Activated naive CD4-positive, alpha-beta T cell treated with anti-CD3 and anti-CD28 coated beads, Interleukin-2, amount 50 U/mL, for 24 hours (primary cell): ENCODE measurements around the gene FBXL13.

Source experiments
- H3K27ac Mint-ChIP-seq: one replicate; pipeline ENCODE4 v1.8.0; 2021; ENCODE audit warnings: mild to moderate bottlenecking, mixed read lengths
- H3K27me3 Mint-ChIP-seq: one replicate; pipeline ENCODE4 v1.8.0; 2021; ENCODE audit warnings: mixed read lengths
- H3K36me3 Mint-ChIP-seq: one replicate; pipeline ENCODE4 v1.8.0; 2021; ENCODE audit warnings: mixed read lengths
- H3K4me1 Mint-ChIP-seq: one replicate; pipeline ENCODE4 v1.8.0; 2021; ENCODE audit warnings: mixed read lengths
- H3K4me3 Mint-ChIP-seq: one replicate; pipeline ENCODE4 v1.8.0; 2021; ENCODE audit warnings: mild to moderate bottlenecking, mixed read lengths
- H3K9me3 Mint-ChIP-seq: one replicate; pipeline ENCODE4 v1.8.0; 2021; ENCODE audit warnings: mixed read lengths

The FBXL13 gene

DNA sequence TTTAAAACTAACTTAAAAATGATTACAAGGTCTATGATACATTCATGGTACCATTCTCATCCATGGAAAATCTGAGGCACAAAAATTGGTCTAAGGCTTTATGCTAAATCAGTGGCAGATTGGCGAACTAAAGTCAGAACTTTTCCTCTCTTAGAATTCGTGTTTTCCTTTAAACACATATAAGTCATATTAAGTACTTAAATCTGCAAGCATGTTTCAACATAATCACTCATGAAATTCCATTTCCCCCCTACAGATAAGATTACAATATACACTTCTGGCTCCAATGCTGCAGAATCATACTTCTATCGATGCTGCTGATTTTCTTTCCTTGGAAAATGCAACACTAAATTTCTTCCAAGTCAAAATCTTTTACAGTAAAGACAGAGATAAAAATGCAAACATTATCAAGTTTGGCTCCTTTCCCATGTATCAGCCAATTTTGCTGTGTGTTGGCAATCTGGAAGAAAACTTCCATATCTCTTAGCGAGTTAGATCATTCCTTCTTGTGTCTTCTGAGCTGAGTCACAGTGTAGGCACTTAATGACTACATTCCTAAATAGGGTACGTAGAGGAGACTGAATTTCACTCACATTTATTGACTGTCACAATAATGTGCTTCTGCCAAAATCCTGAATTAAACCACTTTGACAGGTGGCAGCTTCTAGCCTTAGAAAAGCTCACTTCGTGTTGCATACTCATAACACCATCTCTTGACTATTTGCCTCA is 238.2 kb downstream of the FBXL13 start:
- Mint-ChIP-seq H3K4me1 (peaks cover 3% of the 10 kb centered on the region), H3K27me3 (no peaks in the 10 kb centered on the region), H3K4me3 (no peak overlapping the region), H3K27ac (no peak overlapping the region), H3K9me3 (no peaks in the 10 kb centered on the region), H3K36me3 (peaks cover 20% of the 10 kb centered on the region)

DNA sequence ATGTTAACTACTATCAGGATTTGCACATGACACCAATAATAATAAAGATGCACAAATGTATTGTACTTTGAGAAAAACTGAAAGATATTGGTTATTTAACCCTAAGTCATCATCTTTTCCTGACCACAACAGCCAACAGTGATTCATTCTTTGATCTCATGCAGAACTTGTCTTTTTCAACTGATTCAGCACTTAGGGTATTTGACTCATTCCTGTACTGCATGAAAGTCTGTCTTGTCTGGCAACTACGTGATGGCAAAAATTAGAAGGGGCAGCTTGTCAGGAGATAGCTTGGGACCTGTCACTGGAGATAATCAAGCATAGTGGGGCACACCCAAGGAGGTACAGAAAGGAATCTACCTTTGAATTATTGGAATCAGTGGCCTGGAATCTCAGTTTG is 239.6 kb downstream of the FBXL13 start:
- Mint-ChIP-seq H3K4me1 (peaks cover 3% of the 10 kb centered on the region), H3K36me3 (peaks cover 22% of the 10 kb centered on the region), H3K27ac (no peak overlapping the region), H3K27me3 (no peaks in the 10 kb centered on the region), H3K4me3 (no peak overlapping the region), H3K9me3 (no peaks in the 10 kb centered on the region)

DNA sequence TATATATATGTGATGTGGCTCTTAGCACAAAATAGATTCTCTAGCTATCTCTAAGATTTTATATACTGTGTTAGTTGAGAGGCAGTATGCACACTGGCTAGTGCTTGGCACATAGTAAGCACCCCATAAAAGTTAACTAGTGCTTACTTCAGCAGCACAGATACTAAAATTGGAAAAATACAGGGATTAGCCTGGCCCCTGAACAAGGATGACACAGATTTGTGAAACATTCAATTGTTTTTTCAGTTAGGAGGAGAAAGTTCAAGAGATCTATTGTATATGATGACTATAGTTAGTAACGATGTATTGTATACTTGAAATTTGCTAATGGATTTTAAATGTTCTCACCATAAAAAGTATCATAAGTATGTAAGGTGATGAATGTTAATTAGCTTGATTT is 240.1 kb downstream of the FBXL13 start:
- Mint-ChIP-seq H3K4me3 (no peak overlapping the region), H3K9me3 (no peaks in the 10 kb centered on the region), H3K4me1 (peaks cover 3% of the 10 kb centered on the region), H3K36me3 (peaks cover 25% of the 10 kb centered on the region), H3K27ac (no peak overlapping the region), H3K27me3 (no peaks in the 10 kb centered on the region)

DNA sequence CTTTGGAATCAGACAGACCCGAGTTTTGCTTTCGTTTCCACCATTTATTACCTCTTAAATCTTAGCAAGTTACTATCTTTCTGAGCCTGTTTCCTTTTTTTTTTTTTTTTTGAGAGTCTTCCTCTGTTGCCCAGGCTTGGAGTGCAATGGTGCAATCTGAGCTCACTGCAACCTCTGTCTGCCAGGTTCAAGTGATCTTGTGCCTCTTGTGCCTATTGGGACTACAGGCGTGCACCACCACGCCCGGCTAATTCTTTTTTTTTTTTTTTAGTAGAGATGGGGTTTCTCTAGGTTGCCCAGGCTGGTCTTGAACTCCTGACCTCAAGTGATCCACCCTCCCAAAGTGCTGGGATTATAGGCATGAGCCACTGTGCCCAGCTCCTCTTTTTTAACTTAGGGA is 241.3 kb downstream of the FBXL13 start:
- no peaks in the 10 kb centered on the region for H3K27me3 Mint-ChIP-seq
- H3K4me1 Mint-ChIP-seq = peaks cover 3% of the 10 kb centered on the region
- H3K9me3 Mint-ChIP-seq = no peaks in the 10 kb centered on the region
- no peak overlapping the region for H3K27ac Mint-ChIP-seq
- H3K36me3 Mint-ChIP-seq = peaks cover 31% of the 10 kb centered on the region
- no peak overlapping the region for H3K4me3 Mint-ChIP-seq

DNA sequence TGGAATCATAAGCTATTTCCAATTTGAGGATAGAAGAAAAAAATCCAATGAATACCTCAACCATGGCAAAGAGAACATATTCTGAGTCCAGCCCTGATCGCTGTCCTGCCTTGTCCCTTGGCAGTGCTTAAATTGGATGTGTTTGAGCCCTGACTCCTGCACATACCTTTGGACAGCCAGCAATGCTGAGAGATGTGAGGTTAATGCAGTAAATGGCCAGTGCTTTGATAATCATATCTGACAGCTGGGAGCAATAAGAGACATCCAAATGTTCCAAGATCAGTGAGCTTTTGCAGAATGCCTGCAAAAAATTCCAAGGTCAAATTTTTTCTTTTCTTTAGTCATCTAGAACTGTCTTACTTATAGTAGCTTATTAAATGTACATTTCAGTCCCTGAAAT is 241.9 kb downstream of the FBXL13 start:
- H3K27ac Mint-ChIP-seq = no peak overlapping the region
- H3K4me1 Mint-ChIP-seq = peaks cover 3% of the 10 kb centered on the region
- H3K4me3 Mint-ChIP-seq = no peak overlapping the region
- no peaks in the 10 kb centered on the region for H3K9me3 Mint-ChIP-seq
- H3K36me3 Mint-ChIP-seq = peaks cover 28% of the 10 kb centered on the region
- no peaks in the 10 kb centered on the region for H3K27me3 Mint-ChIP-seq

DNA sequence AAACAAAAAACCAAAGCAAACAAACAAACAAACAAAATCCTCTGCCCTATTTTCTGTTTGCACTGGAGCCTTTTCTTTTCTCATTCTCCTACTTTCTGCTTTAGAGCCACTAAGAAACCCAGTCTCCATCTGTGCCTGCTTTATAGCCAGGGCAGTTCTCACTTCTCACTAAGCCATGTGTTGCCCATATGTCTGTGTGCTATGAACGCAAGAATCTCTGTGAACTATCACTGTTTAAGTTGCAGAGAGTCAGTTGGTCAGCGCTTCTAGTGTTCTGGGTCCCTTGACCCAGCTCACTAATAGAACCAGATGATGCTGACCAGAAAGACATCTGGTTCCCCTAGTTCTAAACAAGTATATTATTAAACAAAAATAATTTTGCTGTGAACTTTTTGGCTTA is 244.4 kb downstream of the FBXL13 start:
- Mint-ChIP-seq H3K4me3 (no peak overlapping the region), H3K27ac (no peak overlapping the region), H3K36me3 (peaks cover 17% of the 10 kb centered on the region), H3K9me3 (no peaks in the 10 kb centered on the region), H3K4me1 (peaks cover 3% of the 10 kb centered on the region), H3K27me3 (no peaks in the 10 kb centered on the region)

DNA sequence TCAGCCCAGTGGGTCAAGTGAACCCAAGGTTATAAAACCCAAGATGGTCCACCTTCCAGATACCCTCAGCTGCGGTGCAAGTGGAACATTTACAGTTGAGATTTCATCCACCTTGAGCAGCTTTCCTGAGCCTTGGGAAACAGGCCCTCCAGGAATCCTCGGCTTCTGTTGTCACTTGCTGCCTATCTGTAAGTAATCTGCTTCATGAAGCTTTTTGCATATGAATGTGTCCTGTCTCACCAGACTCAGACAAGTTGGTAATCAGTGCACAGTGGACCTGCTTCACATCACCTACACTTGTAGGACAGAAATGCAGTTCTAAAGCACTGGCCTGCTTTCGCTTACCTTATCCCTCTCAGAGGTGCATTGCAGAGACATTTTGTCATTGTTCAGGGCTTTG is 245.5 kb downstream of the FBXL13 start:
- Mint-ChIP-seq H3K4me3 (no peak overlapping the region), H3K27me3 (no peaks in the 10 kb centered on the region), H3K9me3 (no peaks in the 10 kb centered on the region), H3K27ac (no peak overlapping the region), H3K4me1 (no peaks in the 10 kb centered on the region), H3K36me3 (peaks cover 17% of the 10 kb centered on the region)

DNA sequence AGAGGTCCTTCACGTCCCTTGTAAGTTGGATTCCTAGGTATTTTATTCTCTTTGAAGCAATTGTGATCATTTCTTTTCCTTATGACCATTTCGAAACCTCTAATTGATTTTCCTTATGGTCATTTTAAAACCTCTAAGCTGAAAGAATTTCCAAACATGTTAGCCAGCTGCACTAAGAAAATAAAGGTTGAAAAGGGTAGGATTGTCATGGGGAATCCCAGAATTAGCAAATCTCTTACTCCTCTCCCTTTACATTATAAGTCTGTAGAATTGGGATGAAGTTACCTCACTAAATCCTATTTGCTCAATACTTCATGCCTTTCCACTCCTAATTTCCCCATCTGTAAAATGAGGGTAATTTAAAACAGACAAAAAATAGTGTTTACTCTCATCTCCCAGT is 246.3 kb downstream of the FBXL13 start:
- Mint-ChIP-seq H3K9me3 (no peaks in the 10 kb centered on the region), H3K4me3 (no peak overlapping the region), H3K27me3 (no peaks in the 10 kb centered on the region), H3K27ac (no peak overlapping the region), H3K4me1 (no peaks in the 10 kb centered on the region), H3K36me3 (peaks cover 17% of the 10 kb centered on the region)

DNA sequence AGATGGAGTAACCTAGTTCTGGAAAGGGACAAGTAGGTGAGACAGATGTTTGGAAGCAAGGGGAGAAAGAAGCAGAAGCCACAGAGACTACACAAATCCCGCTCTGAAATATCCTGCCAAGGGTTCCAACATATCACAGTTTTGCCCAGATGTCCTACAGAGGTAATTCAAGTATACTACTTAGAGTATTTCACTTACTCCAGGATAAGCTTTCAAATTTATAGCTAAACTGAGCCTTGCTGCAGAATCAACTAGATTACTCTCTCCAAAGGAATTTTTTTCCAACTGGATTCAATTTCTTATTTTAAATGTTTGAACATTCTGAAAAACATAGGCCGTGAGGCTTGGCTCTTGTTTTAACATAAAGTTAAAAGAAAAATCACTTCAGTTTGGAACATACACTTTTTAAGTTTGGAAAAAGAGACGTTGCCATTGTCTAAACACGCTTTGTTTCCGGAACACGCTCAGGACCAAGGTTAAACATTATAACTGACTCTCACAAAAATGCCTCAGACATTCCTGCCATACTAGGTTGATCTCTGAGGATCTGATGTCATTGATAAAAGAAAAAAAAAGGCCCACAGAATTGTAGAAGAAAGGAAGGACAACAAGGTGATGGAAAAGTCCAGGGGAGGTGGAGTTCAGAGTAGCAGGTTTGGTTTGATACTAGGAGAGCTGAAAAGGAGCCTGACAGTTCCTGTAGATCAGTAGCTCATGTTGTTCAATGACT is 251.0 kb downstream of the FBXL13 start:
- H3K4me3 Mint-ChIP-seq = no peak overlapping the region
- no peaks in the 10 kb centered on the region for H3K4me1 Mint-ChIP-seq
- no peaks in the 10 kb centered on the region for H3K9me3 Mint-ChIP-seq
- H3K27ac Mint-ChIP-seq = no peak overlapping the region
- H3K27me3 Mint-ChIP-seq = no peaks in the 10 kb centered on the region
- peaks cover 10% of the 10 kb centered on the region for H3K36me3 Mint-ChIP-seq

DNA sequence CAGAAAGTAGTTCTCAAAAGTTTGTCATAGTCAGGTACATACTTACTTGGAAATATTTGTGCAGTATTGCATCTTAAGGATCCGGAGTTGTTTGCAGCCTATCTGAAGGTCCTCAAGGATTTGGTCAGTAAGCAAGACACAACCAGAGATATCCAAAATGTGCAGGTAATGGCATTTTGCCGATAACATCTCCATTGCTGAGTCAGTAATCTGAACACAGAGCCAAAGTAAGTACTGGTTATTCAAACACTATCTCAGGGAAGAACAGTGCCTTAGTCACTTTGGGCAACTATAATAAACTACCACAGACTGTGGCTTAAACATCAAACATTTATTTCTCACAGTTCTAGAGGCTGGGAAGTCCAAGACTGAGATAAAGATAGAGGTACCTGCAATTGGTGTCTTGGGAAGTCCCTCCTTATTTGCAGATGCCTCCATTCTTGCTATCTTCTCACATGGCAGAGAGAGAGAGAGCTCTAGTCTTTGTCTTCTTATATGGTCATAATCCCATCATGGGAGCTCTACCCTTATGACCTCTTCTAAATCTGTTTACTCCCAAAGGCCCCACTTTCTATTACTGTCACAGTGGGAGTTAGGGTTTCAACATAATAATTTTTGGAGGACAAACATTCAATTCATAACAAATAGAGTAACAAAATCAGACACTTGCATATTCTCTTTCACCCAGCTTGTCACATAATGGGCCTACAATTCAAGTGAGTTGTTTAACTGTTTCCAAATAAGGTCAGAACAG is 252.4 kb downstream of the FBXL13 start:
- Mint-ChIP-seq H3K4me3 (no peak overlapping the region), H3K4me1 (no peaks in the 10 kb centered on the region), H3K27ac (no peak overlapping the region), H3K27me3 (no peaks in the 10 kb centered on the region), H3K36me3 (peaks cover 10% of the 10 kb centered on the region), H3K9me3 (no peaks in the 10 kb centered on the region)

DNA sequence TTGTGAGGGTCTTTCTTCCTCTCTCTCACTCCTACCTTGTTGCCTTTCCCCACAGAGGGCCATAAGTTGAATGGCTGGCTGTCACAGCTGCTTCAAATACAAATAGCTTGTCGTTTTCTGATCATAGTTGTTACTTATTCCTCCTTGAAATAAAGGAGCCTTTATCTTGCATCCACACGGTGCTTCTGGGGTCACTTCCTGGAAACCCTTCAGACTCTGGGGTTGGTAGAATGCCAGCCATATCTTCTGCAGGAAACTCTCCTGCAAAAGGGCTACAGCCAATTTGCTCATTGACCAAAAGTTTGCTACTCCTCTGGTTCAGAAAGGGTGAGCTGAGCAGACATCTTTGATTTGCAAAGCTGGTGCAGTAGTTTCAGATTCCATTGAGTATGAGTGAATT is 255.4 kb downstream of the FBXL13 start:
- H3K27me3 Mint-ChIP-seq = no peaks in the 10 kb centered on the region
- H3K9me3 Mint-ChIP-seq = no peaks in the 10 kb centered on the region
- H3K4me3 Mint-ChIP-seq = no peak overlapping the region
- no peaks in the 10 kb centered on the region for H3K4me1 Mint-ChIP-seq
- no peak overlapping the region for H3K27ac Mint-ChIP-seq
- H3K36me3 Mint-ChIP-seq = peaks cover 12% of the 10 kb centered on the region

DNA sequence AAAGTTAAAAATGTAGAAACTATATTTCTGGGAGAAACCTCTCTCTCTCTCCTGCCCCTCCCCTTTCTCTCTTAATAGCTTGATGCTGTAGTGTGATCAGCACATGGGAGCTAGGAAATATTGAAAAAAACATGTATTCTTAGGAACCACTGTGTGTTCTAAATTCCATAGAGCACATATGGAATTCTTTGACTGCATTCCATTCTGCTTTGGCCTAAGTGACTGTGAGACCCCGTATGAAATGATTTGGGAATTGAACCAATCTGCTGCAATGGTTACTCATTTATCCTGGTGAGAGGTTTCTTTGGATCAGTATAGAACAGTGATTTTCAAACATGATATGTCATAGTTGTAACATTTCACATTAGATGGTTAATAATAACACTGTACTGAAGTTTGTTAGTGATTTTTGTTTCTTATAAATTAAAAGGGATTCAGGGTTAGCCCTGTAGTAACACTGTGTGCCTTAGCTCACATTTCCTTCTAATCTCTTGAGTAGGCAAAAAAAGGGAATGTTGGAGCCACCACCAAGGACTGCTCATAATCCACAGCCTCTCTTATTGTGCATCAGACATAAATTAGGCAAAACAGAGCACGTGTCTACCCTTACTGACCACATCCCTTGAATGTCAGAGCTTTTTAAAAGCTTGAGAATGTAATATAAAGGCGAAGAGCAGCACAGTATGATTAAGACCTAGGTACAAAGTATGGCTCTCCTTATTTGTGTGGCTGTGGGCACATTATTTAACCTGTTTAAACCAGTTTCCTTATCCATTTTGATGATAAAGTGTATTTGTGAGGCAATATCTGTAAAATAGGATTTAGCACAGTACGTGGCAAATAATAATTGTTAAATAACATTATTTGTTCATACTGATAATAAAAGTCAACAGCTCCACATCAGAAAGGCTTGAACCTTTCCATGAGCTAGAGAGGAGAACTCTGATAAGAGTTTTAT is 256.7 kb downstream of the FBXL13 start:
- Mint-ChIP-seq H3K4me1 (no peaks in the 10 kb centered on the region), H3K4me3 (no peak overlapping the region), H3K27ac (no peak overlapping the region), H3K27me3 (no peaks in the 10 kb centered on the region), H3K9me3 (no peaks in the 10 kb centered on the region), H3K36me3 (peaks cover 10% of the 10 kb centered on the region)

DNA sequence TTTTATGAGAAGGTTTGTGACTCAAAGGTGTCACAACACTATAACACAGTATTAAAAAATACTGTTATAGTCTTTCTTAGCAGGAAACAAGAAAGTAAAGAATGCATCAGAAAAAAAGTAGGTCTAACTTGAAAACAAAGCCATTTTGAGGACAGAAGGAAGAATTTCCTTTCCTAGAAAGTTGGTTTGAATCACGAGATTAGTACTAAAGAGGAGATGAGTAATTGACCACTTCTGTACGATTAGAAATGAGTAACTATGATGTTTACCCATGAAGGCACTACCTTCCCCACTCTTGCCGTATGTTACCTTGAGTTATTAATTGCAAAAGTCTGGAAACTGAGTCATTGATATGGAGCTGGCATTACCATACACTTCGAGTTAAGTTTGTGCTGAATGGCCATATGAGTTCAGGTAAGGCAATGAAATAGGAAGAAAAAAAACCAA is 260.5 kb downstream of the FBXL13 start:
- peaks cover 8% of the 10 kb centered on the region for H3K36me3 Mint-ChIP-seq
- no peaks in the 10 kb centered on the region for H3K4me1 Mint-ChIP-seq
- H3K4me3 Mint-ChIP-seq = no peak overlapping the region
- no peaks in the 10 kb centered on the region for H3K27me3 Mint-ChIP-seq
- no peaks in the 10 kb centered on the region for H3K9me3 Mint-ChIP-seq
- no peak overlapping the region for H3K27ac Mint-ChIP-seq

DNA sequence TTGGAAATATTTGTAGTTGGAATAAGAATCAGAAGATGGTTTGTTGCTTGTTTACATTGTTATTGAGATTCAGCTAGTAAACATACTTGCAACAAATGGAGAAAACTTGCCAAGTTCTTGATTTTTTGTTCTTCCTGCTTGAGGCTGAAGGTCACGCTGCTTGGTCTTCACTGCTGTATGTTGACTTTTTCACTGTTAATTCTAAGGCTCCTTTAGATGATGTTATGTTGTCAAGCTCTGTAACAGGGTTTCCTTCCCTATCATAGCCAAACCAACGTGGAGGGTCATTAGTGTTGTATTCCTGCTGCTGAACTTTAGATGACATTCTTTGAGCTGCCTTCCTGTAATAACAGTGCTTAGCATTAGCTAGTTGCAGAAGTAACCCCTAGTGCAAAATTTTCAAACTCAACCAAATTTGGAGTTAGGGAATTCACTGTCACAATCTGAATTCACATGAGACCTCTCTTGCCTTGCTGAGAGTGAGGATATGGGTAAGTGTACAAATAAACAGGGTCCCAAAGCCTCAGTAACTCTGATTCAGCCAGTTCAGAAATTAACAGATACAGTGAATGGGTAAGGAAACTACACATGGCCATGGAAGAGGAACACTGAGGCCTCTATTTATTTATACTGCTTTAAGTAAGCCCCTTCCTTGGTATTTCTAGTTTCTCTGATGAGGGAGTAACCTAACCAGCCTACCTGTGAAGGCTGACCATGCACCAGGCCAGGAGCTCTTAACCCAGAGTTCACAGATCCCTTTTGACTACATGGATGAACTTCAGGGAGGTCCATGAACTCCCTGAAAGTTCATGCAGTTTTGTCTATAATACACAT is 261.2 kb downstream of the FBXL13 start:
- Mint-ChIP-seq H3K9me3 (no peaks in the 10 kb centered on the region), H3K4me1 (no peaks in the 10 kb centered on the region), H3K27ac (no peak overlapping the region), H3K36me3 (peaks cover 11% of the 10 kb centered on the region), H3K27me3 (no peaks in the 10 kb centered on the region), H3K4me3 (no peak overlapping the region)
